ENCODE results near the gene PEAK1.

Gene PEAK1

DNA sequence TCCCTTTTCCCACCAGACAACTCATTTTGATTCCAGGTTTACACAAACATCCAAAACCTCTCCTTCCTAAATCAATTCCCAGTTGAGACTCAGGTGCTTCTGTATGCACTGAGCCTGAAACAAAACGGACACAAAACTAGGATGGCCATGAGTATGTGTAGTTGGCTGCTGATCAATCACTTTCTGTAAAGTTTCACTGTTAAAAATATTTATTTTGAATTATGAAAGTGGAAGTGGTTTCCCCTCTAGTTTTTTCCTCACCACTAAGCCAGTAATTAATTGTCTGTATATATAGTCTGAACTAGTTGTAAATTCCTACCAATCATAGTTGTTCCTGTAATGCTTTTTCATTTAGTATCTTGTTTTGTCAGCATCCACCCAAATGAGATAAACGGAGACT is 297.3 kb downstream of the PEAK1 start:
- DNase-seq: no peak

DNA sequence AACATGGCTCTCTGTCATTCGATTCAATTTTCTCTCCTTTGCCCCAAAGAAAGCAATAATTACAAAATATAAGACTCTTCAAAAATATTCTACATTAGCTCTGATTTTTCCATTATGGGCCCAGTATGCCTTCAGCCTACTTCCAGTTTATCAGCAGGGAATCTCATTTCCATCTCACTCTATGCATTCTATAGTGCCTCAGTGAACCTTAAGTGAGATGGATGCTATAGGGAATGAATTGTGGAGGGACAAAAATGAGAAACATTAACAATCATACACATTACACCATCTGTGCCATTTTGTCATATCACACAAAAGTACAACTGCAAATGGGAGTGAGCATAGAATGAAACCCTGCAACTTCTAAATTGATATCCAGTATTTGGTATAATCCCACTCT is 298.3 kb downstream of the PEAK1 start:
- no peak for DNase-seq

DNA sequence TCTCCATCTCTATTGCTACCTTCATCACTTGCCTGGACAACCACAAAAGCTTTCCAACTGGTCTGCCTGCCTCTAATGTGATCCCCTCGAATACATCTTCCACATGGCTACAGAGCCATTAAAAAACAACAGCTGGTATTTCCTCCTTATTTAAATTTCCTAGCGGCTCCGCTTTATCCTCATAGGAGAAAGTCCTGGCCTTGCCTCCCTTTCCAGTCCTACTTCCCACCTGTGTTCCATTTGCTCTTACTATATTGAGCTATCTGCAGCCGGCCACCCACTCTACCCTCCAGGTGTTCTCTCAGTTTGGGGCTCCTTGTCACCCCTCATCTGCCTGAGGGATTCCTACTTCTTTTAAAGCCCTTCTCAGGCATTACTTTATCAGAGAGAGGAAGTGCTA is 299.3 kb downstream of the PEAK1 start:
- DNase-seq: no peak

DNA sequence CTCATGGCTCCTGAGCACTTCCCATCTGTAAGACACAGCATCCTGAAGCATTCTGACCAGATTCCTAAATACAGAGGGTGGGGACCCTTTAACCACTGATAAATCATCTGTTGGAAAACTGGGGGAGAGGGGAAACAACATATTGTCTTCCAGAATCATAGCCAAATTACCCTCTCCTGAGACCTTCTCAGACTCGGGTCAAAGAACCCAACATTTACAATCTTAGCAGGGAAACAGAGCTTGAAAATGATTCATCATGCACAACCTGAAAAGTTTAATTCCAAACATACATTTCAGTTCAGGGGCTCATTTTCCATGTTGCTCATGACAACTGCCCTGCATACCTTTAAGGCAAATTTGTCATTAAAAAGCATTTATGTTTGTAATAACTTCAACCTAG is 300.5 kb downstream of the PEAK1 start:
- DNase-seq: no peak

DNA sequence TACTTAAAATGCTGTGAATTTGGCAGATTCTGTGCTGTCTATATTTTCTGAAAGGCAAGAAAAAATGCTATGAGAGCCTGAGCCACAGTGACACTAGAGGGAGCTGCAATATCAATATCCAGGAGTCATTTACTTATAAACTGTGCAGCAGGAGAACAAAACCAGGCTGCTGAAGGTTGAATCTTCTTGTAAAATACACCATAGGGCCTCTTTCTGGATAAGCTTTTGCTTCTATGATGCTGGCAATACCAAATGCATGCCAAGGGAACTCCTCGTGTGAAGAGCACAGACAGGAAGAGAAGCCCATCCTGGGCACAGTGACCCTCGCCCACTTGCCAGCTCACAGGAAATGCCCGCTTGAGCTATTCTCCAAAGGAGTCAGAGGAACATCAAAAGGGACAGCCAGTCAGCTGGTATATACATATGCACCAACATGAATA is 301.0 kb downstream of the PEAK1 start:
- DNase-seq: no peak

DNA sequence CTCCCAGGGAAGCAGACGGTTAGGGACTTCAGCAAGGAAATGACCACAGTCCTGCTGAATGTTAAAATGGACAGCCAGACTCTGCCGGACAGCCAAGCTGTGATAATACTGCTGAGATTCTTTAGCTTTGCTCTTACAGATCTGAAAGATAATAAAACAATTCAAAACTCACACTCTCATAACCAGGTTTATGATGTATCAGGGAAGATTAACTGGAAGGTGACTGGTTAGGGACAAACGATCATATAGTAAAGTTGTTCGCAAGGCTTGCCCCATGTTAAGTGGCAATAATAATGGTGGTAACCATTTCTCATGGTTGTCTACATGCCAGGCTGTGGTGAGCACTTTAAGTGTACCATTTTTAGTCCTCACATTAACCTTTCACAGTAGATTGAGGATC is 304.7 kb downstream of the PEAK1 start:
- DNase-seq: no peak

DNA sequence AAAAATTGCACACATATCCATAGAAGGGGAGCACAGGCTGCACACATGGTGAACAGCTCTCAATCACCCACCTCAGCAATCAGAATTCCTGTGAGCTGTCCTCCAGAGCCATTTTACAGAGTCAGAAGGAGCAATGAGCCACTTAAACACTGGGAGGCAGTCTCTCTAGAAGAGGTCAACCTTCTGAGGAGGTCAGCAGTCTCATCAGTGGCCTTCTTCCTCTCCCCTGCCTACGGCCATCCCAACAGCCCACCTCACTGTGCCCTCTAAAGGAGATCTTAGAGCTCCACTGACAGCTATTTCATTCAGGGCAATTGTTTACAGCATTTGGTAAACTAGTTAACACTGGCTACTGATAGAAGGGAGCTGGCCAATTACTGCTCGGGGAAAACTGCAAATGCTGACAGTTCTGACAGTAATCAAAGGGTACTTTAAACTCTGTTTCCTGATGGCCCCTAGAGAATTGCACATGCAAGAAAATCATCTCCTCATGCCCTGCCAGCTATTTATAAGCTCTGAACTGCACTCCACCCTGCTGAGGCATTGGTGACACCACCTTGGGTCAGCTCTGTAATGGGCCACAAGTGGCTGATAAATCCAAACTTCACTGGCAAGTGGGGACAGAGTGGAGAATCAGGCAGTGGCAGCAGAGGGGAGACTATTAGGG is 306.9 kb downstream of the PEAK1 start:
- no peak for DNase-seq

DNA sequence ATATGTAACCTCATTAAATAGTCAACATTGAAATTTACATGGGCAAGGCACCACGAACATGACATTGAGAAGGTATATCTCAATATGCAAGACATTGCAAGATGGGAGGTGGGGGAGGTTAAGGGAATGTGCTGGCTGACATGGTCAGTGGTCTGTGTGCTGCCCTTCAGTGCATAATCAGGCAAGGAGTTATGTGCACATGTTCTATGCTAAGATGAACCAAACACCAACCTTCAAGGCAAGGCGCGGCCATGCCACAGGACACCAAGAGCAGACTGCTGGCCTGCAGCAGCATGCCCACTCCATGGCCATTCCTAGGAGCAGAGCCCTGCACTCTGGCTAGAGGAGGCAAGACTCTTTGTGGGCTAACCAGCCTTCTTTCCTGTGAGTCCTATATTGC is 308.1 kb downstream of the PEAK1 start:
- DNase-seq: no peak

DNA sequence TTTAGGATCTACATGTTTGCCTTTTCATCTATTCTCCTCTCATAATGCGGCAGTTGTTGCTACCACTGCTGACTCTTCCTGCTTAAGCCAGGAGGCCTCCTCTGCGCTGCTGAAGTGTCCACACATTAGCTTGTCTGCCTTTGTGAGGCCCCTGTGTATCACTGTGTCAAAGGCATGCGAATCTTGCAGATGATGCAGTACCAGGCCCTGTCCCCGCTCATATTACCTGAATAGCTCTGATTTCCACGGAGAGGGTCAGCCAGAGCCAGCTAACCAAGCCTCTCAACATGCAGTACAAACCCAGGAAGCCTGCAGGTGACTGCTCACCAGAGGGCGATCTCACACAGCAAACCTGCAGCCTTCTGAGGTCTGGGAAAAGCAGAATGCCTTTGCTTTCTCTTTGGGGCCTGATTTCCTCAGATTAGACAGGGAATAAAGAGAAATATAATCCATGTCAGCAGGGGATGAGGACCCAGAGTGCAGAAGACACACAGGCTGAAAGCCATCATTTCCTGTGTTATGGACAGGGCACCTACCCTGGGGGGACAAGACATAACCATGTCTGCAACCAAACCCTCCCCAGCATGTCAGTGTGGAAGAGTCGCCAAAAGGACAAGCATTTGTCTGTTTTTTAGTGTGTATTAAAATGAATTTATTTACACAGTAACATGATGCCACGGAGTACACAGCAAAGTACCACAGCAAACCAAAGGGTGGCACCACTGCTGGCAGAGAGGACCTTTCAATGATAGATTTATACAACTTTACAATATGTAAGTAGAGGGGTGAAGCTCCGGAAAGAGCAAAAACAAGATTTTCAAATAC is 312.2 kb downstream of the PEAK1 start:
- peak; percentile 15 for DNase-seq

DNA sequence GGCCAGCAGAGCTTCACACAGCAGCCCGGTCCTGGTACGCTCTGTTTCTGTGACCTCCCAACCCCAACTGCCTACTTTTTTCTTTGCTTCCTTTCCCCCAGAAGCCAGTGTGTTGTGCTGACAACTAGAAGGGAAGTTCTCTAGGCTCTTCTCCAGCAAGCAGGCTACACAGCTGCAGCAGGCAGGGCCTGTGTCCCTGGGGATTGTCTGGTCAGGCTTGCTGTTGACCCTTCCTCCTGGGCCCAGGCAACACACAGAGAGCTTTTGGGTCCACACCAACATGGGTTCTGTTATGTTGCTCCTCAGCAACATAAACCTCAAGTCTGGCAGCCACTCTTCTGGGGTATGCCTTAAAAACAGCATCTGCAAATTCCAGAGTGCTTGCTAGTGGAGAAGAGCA is 312.8 kb downstream of the PEAK1 start:
- DNase-seq: no peak

DNA sequence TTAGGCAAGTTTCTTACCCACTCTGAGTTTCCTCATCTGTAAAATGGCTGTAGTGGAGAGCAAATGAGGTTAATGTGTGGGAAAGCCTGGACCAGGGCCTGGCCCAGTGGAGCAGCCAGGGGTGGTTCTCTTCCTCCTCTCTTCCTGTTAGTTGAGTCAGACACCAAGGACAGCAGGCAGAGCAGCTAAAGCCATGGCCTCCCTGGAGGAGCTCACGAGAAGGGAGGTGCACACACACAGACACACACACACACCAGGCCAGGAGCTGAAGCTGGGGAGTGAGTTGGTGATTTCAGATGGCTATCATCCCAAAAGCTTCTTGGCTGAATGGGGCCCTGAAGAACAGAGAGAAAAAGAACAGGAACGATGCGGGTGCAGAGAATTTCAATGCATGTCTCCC is 315.7 kb downstream of the PEAK1 start:
- no peak for DNase-seq

DNA sequence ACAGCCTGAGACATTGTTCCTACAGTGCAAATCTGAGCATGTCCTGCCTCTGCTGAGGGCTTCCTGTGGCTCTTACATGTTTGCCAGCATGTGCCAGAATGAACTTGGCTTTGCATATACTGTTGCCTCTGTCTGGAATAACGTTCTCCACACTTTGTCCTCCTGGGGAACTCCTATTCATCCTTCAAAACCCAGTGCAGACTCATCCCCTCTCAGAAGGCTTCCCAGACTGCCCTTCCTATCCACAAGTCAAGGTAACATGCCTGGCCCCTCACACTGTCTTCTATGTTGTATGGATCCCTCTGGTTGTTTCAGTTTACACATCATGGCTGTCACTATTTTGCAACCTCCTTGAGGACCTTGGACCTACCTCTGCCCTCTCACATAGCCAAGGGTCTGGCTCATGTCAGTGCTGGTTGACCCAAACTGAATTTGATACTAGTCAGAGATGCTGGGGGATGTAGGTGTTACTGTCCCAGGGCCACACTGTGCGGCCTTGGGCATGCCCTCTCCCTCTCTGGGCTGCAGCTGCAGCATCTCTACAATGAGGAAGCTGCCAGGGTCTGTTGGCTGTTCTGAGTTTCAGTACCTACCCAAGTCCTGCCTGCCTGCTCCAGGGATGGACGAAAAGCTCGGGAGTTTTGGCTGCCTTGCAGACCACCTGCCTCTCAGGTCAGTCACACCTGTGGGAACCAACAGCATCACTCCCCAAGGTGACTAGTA is 320.0 kb downstream of the PEAK1 start:
- no peak for DNase-seq

DNA sequence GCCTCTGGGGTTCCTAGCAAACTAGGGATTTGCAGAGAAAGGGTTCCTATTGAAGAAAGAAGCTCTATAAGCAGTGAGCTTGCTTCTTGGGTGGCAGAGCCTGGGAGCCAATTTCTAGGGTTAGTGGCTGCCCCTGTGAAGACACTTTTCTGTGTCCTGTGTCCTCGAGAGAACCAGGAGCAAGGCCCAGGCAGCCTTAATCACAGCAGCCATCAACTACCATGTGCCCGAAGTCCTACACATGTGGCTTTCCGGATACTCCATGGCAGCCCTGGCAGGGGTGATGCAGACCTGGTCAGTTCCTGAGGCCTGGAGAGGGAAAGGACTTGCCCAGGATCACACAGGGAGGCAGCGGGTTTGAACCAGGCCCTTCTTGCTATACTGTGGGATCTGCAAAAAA is 321.3 kb downstream of the PEAK1 start:
- DNase-seq: no peak

DNA sequence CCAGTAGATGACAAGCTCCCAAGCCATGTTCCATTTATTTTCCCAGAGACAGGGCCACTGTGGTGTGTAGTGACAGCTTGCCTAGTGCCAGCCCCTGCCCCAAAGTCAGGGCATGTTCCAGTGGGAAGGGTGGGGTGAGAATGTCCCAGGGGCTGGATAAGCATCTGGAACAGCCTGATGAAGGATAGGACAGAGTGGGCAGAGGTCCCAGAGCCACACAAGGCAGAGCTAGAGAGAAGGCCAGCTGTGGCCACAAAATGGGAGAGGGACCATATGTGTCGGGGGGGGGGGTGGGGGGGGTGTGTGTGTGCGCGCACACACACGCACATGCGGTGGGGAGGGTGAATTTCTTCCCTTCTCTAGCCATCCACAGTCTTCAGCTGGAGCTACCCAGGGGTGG is 322.0 kb downstream of the PEAK1 start:
- no peak for DNase-seq

DNA sequence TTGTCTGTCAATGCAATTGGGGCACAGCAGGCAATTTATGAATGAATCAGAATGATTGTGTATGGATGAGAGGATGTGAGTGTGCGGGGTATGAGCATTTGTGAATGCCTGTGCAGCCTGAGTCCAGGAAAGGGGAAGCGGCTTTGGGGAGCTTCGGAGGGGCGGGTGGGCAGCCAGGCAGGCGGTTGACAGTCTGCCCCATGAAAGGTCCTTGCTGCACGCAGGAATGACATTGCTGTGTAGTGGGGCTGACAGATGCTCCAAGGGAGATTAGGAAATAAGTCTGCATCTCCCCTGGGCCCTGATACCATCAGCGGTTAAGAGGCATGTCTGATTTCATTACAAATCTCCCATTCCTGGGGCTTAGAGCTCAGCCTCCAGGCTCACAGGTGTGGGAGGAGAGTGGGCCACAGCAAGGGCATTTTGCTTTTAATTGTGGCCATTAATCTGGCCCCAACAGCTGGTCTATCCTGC is 322.6 kb downstream of the PEAK1 start:
- DNase-seq: no peak

DNA sequence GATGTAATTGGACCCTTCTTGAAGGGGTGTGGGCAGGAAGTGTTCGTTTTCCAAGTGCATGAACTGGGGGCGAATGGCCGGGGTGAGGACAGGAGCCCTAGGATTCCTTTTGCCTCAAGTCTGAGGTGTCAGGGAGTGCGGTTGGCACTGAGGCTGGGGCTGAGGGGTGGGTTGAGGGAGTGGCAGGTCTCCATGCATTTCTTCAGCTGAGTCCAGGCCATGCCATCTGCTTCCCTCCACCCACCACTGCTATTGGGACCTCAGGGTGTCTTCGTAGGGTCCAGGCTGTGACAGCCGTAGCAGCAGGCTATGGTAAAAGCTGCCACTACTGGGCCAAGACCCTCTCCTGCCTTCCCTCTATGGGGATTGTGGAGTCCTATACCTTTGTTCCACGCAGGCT is 323.4 kb downstream of the PEAK1 start:
- DNase-seq: no peak

DNA sequence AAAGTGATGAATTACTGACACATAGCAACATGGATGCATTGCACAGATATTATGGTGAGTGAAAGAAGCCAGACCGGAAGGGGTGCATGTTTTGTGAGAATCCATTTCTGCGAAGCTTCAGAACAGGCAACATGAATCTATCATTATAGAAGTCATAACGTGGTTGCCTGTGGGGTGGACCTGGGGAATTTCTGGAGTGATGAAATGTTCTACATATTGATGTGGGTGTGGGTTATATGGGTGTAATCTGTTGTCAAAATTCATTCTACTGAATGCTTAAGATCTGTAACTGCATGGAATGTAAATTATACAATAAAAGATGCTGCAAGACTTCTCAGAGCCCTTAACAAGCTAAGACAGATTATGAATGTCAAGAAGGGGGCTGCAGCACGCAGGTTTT is 323.8 kb downstream of the PEAK1 start:
- no peak for DNase-seq

DNA sequence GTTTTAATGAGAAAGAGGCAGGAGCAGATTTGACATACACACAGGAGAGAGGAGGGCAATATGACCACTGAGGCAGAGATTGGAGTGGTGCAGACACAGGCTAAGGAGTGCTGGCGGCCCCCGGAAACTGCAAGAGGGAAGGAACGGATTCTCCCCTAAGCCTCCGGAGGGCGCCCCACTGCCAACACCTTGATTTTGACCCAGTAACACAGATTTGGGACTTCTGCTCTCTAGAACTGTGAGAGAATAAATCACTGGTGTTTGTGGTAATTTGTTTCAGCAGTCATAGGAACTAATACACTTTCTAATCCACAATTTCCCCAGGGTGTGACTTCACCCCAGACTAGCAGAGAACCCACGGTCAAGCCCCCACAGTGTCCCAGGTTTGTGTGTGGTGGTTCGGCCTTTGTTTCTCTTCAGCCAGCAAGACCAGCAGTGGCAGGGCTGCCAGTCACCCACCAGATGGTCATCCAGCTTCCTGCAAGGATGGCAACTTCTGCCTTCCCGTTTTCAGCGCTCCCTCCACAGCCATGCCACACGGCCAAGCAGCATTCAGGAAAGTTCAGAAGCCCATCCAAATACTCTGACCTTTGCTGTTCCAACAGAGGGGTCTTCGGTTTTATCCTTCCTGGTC is 325.4 kb downstream of the PEAK1 start:
- DNase-seq: no peak

DNA sequence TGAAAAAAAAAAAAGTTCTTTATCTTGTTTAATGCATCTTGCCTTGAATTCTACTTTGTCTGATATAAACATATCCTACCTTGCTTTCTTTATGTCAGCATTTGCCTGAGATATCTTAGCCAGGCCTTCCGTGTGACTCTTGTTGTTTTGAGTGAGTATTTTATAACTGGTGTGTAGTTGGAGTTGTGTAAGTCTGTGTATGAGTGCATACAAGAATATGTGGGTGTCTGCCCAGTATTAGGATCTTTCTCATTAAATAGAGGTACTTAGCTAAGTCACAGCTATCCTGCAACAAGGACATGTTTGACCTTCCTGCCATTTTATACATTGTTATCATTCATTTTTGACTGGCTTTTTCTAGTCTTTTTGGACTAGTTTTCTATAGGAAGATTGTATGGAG is 326.5 kb downstream of the PEAK1 start:
- no peak for DNase-seq

DNA sequence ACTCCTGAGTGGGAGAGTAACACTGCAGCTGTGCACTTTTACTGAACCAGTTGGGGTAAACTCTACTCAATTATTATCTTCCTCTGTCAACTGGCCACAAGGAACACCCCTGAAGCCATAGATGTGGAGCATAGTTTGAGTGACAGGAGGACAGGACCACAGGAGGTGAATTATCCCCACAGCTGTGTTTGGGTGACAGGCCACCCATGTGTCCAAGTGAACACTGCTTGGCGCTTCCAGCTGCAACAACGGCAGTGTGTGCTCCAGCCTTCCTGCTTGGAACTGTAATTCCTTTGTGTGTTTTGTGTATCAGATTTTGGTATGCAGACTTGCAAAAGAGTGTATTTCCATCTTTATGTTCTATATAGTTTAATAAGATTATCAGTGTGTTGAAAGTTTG is 328.8 kb downstream of the PEAK1 start:
- DNase-seq: no peak

DNA sequence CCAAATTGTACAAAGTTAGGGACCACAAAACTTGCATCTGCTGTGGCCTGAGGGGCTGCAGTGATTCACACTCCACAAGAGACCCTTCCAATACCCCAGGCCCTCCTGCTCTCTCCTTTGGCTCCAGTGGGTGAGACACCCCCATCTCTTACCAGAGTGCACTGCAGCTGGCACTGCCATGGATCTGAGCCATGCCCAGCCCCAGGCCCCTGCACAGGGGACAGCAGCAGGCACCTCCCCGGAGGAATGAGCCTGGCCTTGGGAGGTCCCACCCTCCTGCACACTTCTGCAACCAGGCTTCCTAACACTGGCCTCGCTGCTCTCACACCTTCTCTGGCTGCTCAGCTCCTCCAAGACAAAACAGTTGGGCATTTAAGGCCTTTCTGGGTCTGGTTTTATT is 332.7 kb downstream of the PEAK1 start:
- no peak for DNase-seq

DNA sequence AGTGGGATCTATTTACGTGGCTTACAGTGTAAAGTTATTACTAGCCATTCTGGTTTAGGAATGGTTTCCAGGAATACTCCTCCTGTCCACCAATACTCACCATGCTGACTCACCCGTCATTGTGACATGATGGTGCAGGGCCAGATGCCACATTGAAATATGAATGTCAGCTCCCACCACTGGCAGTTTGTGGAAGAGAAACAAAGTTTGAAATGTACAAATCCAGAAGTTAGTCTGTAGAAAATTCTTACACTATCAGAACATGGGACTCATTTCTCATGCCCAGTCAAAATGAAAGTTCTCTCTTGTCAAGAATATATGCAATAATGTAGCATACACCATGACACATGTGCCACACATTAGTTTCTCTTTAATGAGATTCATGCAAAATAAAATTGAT is 334.6 kb downstream of the PEAK1 start:
- no peak for DNase-seq

DNA sequence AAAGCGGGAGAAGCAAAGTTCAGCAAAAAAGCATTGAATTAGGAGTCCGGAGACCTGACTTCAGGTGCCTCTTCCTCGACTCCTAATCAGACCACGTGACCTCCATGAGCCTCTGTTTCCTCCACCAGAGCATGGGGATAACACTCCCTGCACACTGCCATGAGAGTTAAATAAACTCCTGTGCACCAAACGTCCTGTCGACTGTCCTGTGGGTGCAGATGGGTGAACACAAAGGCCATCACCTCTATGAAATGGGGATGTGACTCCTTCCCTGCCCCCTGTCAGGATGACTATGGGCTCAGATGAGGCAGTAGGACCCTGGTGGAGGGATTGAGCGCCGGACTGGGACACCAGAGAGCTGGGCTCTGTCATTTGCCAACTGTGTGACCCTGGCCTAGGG is 335.5 kb downstream of the PEAK1 start:
- DNase-seq: no peak
